HEK293 (cell line): ENCODE results near the gene SLC17A9.

Experiments
- CTCF ChIA-PET: fragments of 350-600 bp; formaldehyde crosslinking; extraction: SDS; loops from one replicate; lab custom pipeline; 2021; ENCODE audit warnings: antibody characterized with exemption; lab: Yijun Ruan, JAX
- POLR2A ChIA-PET: fragments of 300-600 bp; formaldehyde crosslinking; extraction: SDS; loops from one replicate; lab custom pipeline; 2020; ENCODE audit warnings: antibody characterized with exemption, inconsistent platforms; lab: Yijun Ruan, JAX
- H3K27ac ChIP-seq: fragments of 200-500 bp; sonication (Bioruptor generic); 2 replicates; pipeline ENCODE4 v1.5.1; 2014; ENCODE audit warnings: low read depth, low read length, control low read depth, inconsistent platforms; ENCODE audit errors: extremely low read depth
- H3K36me3 ChIP-seq, 2 experiments: fragments of 200-500 bp in 1 of 2; sonication (Bioruptor generic) in 1 of 2; 1 replicate in 1 of 2; 2 replicates in 1 of 2; pipeline ENCODE4 v1.5.1; 2014 to 2017; ENCODE audit warnings: inconsistent platforms in 2 of 2, low read length in 2 of 2; ENCODE audit not compliant: control insufficient read depth in 2 of 2, insufficient read depth in 1 of 2
- H3K4me1 ChIP-seq: fragments of 200-500 bp; sonication (Bioruptor generic); 2 replicates; pipeline ENCODE4 v1.5.1; 2014; ENCODE audit warnings: mild to moderate bottlenecking, low read length, inconsistent platforms; ENCODE audit not compliant: control insufficient read depth, insufficient read depth
- H3K4me3 ChIP-seq: 2 replicates; pipeline ENCODE4 v1.5.1; 2011; ENCODE audit warnings: low read depth, mild to moderate bottlenecking, control low read depth, low read length, moderate library complexity
- H3K9me3 ChIP-seq: fragments of 200-500 bp; sonication (Bioruptor generic); 2 replicates; pipeline ENCODE4 v1.5.1; 2014; ENCODE audit warnings: low read depth, low read length, inconsistent platforms; ENCODE audit not compliant: control insufficient read depth, insufficient read depth
- EGR2 ChIP-seq: fragments of 450-650 bp; formaldehyde crosslinking; IDR thresholded peaks from 2 replicates; pipeline ENCODE4 v1.5.1; 2016; ENCODE audit warnings: low read depth, missing biosample characterization, missing genetic modification characterization
- IKZF3 ChIP-seq: fragments of 450-650 bp; IDR thresholded peaks from 2 replicates; pipeline ENCODE4 v1.5.0; 2018; ENCODE audit warnings: missing biosample characterization, mild to moderate bottlenecking, missing genetic modification characterization, moderate library complexity
- KLF1 ChIP-seq: fragments of 450-650 bp; formaldehyde crosslinking; IDR thresholded peaks from 2 replicates; pipeline ENCODE4 v1.5.1; 2016; ENCODE audit warnings: missing biosample characterization, missing genetic modification characterization
- TRIM28 ChIP-seq: IDR thresholded peaks from 2 replicates; pipeline ENCODE4 v1.6.1; 2011; ENCODE audit warnings: low read length, control low read depth, borderline replicate concordance
- ZBTB17 ChIP-seq: fragments of 450-650 bp; formaldehyde crosslinking; IDR thresholded peaks from 2 replicates; pipeline ENCODE4 v1.5.1; 2016; ENCODE audit warnings: missing biosample characterization, missing genetic modification characterization
- ZBTB21 ChIP-seq: fragments of 450-650 bp; formaldehyde crosslinking; IDR thresholded peaks from 2 replicates; pipeline ENCODE4 v1.5.1; 2017; ENCODE audit warnings: missing biosample characterization, missing genetic modification characterization
- ZFHX2 ChIP-seq: fragments of 450-650 bp; formaldehyde crosslinking; conservative IDR thresholded peaks from 2 replicates; pipeline ENCODE4 v1.5.1; 2016; ENCODE audit warnings: missing biosample characterization, missing genetic modification characterization
- ZNF324 ChIP-seq: fragments of 450-650 bp; formaldehyde crosslinking; IDR thresholded peaks from 2 replicates; pipeline ENCODE4 v1.5.1; 2016; ENCODE audit warnings: missing biosample characterization, missing genetic modification characterization
- ZNF366 ChIP-seq: fragments of 450-650 bp; formaldehyde crosslinking; conservative IDR thresholded peaks from 2 replicates; pipeline ENCODE4 v1.5.1; 2016; ENCODE audit warnings: missing biosample characterization, missing genetic modification characterization
- ZNF37A ChIP-seq: fragments of 450-650 bp; IDR thresholded peaks from 2 replicates; pipeline ENCODE4 v1.5.1; 2018; ENCODE audit warnings: missing biosample characterization, missing genetic modification characterization
- ZNF555 ChIP-seq: fragments of 450-650 bp; formaldehyde crosslinking; conservative IDR thresholded peaks from 2 replicates; pipeline ENCODE4 v1.5.1; 2017; ENCODE audit warnings: missing biosample characterization, mild to moderate bottlenecking, missing genetic modification characterization, inconsistent platforms
- ZNF629 ChIP-seq: fragments of 450-650 bp; formaldehyde crosslinking; IDR thresholded peaks from 2 replicates; pipeline ENCODE4 v1.5.1; 2017; ENCODE audit warnings: missing biosample characterization, missing genetic modification characterization
- ZNF664 ChIP-seq: fragments of 450-650 bp; formaldehyde crosslinking; IDR thresholded peaks from 2 replicates; pipeline ENCODE4 v1.5.1; 2016; ENCODE audit warnings: missing biosample characterization, missing genetic modification characterization
- ZNF701 ChIP-seq: fragments of 450-650 bp; formaldehyde crosslinking; IDR thresholded peaks from 2 replicates; pipeline ENCODE4 v1.5.1; 2016; ENCODE audit warnings: missing biosample characterization, missing genetic modification characterization
- TF ChIP-seq, protein P1 (sequence below): fragments of 450-650 bp; formaldehyde crosslinking; conservative IDR thresholded peaks from 2 replicates; pipeline ENCODE4 v1.5.1; 2016; ENCODE audit warnings: low read depth, missing biosample characterization, missing genetic modification characterization
- TF ChIP-seq, protein P2 (sequence below): fragments of 450-650 bp; formaldehyde crosslinking; IDR thresholded peaks from 2 replicates; pipeline ENCODE4 v1.5.1; 2016; ENCODE audit warnings: missing biosample characterization, missing genetic modification characterization
- TF ChIP-seq, protein P3 (sequence below): fragments of 450-650 bp; formaldehyde crosslinking; conservative IDR thresholded peaks from 2 replicates; pipeline ENCODE4 v1.5.1; 2016; ENCODE audit warnings: low read depth, missing biosample characterization, missing genetic modification characterization

Gene SLC17A9

GRCh38 chr20:62980380-62980960 lies 28.0 kb downstream of the SLC17A9 start (continued):
- TF ChIP-seq ZBTB21, result no peak

DNA sequence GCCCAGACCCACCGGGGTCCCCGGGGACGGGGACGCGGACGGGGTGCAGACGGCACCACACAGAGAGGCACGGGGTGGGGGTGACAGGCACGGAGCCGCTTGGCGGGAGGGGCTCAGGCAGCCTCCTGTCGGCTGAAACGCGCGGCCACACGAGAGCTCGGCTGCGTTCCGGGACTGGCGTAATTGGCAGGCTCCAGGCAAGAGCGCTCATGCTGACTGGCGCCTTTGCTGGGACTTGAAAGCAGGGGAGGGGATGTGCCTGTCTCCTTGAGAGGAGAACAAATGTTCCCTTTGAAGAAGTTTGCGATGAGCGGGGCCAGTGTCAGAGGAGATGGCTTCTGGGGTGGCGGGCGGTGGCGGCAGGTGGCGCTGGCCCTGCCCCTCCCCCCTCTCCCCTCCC lies 28.5 kb downstream of the SLC17A9 start:
- TF ChIP-seq, protein P1, sequence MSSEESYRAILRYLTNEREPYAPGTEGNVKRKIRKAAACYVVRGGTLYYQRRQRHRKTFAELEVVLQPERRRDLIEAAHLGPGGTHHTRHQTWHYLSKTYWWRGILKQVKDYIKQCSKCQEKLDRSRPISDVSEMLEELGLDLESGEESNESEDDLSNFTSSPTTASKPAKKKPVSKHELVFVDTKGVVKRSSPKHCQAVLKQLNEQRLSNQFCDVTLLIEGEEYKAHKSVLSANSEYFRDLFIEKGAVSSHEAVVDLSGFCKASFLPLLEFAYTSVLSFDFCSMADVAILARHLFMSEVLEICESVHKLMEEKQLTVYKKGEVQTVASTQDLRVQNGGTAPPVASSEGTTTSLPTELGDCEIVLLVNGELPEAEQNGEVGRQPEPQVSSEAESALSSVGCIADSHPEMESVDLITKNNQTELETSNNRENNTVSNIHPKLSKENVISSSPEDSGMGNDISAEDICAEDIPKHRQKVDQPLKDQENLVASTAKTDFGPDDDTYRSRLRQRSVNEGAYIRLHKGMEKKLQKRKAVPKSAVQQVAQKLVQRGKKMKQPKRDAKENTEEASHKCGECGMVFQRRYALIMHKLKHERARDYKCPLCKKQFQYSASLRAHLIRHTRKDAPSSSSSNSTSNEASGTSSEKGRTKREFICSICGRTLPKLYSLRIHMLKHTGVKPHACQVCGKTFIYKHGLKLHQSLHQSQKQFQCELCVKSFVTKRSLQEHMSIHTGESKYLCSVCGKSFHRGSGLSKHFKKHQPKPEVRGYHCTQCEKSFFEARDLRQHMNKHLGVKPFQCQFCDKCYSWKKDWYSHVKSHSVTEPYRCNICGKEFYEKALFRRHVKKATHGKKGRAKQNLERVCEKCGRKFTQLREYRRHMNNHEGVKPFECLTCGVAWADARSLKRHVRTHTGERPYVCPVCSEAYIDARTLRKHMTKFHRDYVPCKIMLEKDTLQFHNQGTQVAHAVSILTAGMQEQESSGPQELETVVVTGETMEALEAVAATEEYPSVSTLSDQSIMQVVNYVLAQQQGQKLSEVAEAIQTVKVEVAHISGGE (tag by site-specific recombination), result no peak
- TF ChIP-seq ZNF366 (tag by site-specific recombination) (no peak), ZNF37A (no peak), ZNF324 (no peak), ZNF555 (tag by site-specific recombination) (no peak)
- Histone ChIP-seq H3K9me3 (no peaks in the 10 kb centered on the region), H3K36me3 (no peaks in the 10 kb centered on the region), H3K4me3 (no peak overlapping the region), H3K27ac (no peak overlapping the region), H3K4me1 (no peaks in the 10 kb centered on the region)
- CTCF ChIA-PET, result interaction anchor here (0.6 kb wide), 1 partner anchor 478 kb away, joined by 4 read pairs; no protein-coding TSS in a partner anchor
- POLR2A ChIA-PET, result no interaction called here

- Histone ChIP-seq H3K9me3 (no peaks in the 10 kb centered on the region), H3K4me3 (no peak overlapping the region), H3K36me3 (no peaks in the 10 kb centered on the region), H3K27ac (no peak overlapping the region), H3K4me1 (no peaks in the 10 kb centered on the region)
- ChIA-PET CTCF (interaction anchor here (0.5 to 1.0 kb wide), 3 partner anchors 10 to 483 kb away, joined by 3 to 5 read pairs (median 4); no protein-coding TSS in a partner anchor), POLR2A (no interaction called here)
- TF ChIP-seq TRIM28 (no peak), ZNF664 (no peak), ZNF629 (tag by site-specific recombination) (no peak), ZFHX2 (peak; percentile 84), KLF1 (peak; percentile 65), IKZF3 (no peak), EGR2 (tag by site-specific recombination) (peak; percentile 85), ZBTB17 (no peak), ZNF701 (no peak)
- TF ChIP-seq, protein P2, sequence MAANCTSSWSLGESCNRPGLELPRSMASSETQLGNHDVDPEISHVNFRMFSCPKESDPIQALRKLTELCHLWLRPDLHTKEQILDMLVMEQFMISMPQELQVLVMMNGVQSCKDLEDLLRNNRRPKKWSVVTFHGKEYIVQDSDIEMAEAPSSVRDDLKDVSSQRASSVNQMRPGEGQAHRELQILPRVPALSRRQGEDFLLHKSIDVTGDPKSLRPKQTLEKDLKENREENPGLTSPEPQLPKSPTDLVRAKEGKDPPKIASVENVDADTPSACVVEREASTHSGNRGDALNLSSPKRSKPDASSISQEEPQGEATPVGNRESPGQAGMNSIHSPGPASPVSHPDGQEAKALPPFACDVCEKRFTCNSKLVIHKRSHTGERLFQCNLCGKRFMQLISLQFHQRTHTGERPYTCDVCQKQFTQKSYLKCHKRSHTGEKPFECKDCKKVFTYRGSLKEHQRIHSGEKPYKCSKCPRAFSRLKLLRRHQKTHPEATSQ (tag by site-specific recombination), result no peak
- TF ChIP-seq, protein P3, sequence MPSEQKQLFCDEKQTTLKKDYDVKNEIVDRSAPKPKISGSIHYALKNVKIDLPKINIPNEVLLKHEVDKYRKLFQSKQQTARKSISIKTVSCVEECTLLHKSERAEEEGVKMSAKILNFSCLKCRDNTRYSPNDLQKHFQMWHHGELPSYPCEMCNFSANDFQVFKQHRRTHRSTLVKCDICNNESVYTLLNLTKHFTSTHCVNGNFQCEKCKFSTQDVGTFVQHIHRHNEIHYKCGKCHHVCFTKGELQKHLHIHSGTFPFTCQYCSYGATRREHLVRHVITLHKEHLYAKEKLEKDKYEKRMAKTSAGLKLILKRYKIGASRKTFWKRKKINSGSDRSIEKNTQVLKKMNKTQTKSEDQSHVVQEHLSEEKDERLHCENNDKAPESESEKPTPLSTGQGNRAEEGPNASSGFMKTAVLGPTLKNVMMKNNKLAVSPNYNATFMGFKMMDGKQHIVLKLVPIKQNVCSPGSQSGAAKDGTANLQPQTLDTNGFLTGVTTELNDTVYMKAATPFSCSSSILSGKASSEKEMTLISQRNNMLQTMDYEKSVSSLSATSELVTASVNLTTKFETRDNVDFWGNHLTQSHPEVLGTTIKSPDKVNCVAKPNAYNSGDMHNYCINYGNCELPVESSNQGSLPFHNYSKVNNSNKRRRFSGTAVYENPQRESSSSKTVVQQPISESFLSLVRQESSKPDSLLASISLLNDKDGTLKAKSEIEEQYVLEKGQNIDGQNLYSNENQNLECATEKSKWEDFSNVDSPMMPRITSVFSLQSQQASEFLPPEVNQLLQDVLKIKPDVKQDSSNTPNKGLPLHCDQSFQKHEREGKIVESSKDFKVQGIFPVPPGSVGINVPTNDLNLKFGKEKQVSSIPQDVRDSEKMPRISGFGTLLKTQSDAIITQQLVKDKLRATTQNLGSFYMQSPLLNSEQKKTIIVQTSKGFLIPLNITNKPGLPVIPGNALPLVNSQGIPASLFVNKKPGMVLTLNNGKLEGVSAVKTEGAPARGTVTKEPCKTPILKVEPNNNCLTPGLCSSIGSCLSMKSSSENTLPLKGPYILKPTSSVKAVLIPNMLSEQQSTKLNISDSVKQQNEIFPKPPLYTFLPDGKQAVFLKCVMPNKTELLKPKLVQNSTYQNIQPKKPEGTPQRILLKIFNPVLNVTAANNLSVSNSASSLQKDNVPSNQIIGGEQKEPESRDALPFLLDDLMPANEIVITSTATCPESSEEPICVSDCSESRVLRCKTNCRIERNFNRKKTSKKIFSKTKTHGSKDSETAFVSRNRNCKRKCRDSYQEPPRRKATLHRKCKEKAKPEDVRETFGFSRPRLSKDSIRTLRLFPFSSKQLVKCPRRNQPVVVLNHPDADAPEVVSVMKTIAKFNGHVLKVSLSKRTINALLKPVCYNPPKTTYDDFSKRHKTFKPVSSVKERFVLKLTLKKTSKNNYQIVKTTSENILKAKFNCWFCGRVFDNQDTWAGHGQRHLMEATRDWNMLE (tag by site-specific recombination), result no peak
Observed at GRCh38 chr20:62982124-62983075, 29.9 kb downstream of the SLC17A9 start.
